HepG2 (cell line): ENCODE data around the gene PCLO. TPM values are rescaled to one million over a fixed set of nuclear protein-coding genes. Genes with fewer than 3 reads are reported as not detected.
"Not testable (repeated sequence)": the region's sequence is repeated elsewhere in the genome, so short reads cannot be mapped to it uniquely, and the experiment has no call there.

Source experiments
- ATAC-seq: fragments of 200-7000 bp; cut with Tn5 transposase; 3 replicates; pipeline ENCODE4 v1.9.1; 2020; ENCODE audit warnings: mild to moderate bottlenecking, moderate library complexity
- BruUV-seq: library from RNA; stranded (reverse); fragments of 400-500 nt; replicated peaks from 2 replicates; lab custom pipeline; 2021; lab: Mats Ljungman, UMichigan
- CTCF ChIA-PET: fragments of 300-600 bp; formaldehyde crosslinking; extraction: SDS; loops from one replicate; lab custom pipeline; 2021; ENCODE audit warnings: low total read pairs, inconsistent platforms, low intra/inter-chr PET ratio; lab: Yijun Ruan, JAX
- POLR2A ChIA-PET: fragments of 350-600 bp; sonication (Branson Sonifier 250); formaldehyde crosslinking; loops from one replicate; lab custom pipeline; 2020; ENCODE audit warnings: antibody characterized with exemption, inconsistent platforms; lab: Yijun Ruan, JAX
- DNase-seq: peaks from one replicate; pipeline ENCODE4 v3.0.0-alpha.2; 2015; ENCODE audit warnings: low spot score
- FAIRE-seq: peaks from 3 replicates; lab custom pipeline; 2011; peaks lifted over from hg19 to GRCh38; lab: Jason Lieb, UNC
- H2AFZ ChIP-seq: one replicate; pipeline ENCODE4 v1.6.1; 2011; ENCODE audit warnings: low read length, inconsistent platforms
- H3K27ac ChIP-seq: fragments of 300-600 bp; 3 replicates; pipeline ENCODE4 v1.8.0; 2011; ENCODE audit warnings: mixed run types, mild to moderate bottlenecking, mixed read lengths, low read length, inconsistent platforms; ENCODE audit not compliant: insufficient read depth; ENCODE audit errors: extremely low read length
- H3K27me3 ChIP-seq, 2 experiments: fragments of 200-600 bp in 1 of 2; 2 replicates in 1 of 2; 3 replicates in 1 of 2; pipeline versions ENCODE4 v1.6.0 to v1.8.0; 2011; ENCODE audit warnings: low read length in 2 of 2, mild to moderate bottlenecking in 2 of 2, moderate library complexity in 2 of 2, inconsistent platforms in 1 of 2; ENCODE audit not compliant: insufficient read depth in 2 of 2, control insufficient read depth in 1 of 2
- H3K36me3 ChIP-seq, 2 experiments: fragments of 200-600 bp in 1 of 2; replicated peaks in 1 of 2; 2 replicates in 1 of 2; 3 replicates in 1 of 2; pipeline versions ENCODE4 v1.5.1 to v1.8.0; 2011; ENCODE audit warnings: low read length in 2 of 2, inconsistent platforms in 1 of 2; ENCODE audit not compliant: insufficient read depth in 2 of 2, control insufficient read depth in 1 of 2
- H3K4me1 ChIP-seq: 2 replicates; pipeline ENCODE4 v1.5.1; 2012; ENCODE audit warnings: low read length, inconsistent platforms; ENCODE audit not compliant: insufficient read depth
- H3K4me2 ChIP-seq: 2 replicates; pipeline ENCODE4 v1.6.0; 2011; ENCODE audit warnings: low read depth, low read length, inconsistent platforms
- H3K4me3 ChIP-seq, 3 experiments: fragments of 200-600 bp in 1 of 3; sonication (generic), shearing (Covaris generic) in 1 of 3; replicated peaks in 1 of 3; 2 replicates each; pipeline ENCODE4 v1.5.1; 2011 to 2016; ENCODE audit warnings: low read length in 3 of 3, inconsistent platforms in 2 of 3, low read depth in 2 of 3, mild to moderate bottlenecking in 2 of 3, control low read depth in 1 of 3, mixed read lengths in 1 of 3; ENCODE audit not compliant: insufficient read depth in 1 of 3
- H3K79me2 ChIP-seq: one replicate; pipeline ENCODE4 v1.6.1; 2011; ENCODE audit warnings: low read length, inconsistent platforms; ENCODE audit not compliant: insufficient read depth
- H3K9ac ChIP-seq: 2 replicates; pipeline ENCODE4 v1.6.0; 2011; ENCODE audit warnings: mild to moderate bottlenecking, low read depth, low read length, inconsistent platforms; ENCODE audit not compliant: insufficient read depth
- H3K9me3 ChIP-seq: 2 replicates; pipeline ENCODE4 v1.5.1; 2012; ENCODE audit warnings: mild to moderate bottlenecking, low read length
- H4K20me1 ChIP-seq: 2 replicates; pipeline ENCODE4 v1.6.0; 2011; ENCODE audit warnings: inconsistent platforms, mild to moderate bottlenecking, low read length, moderate library complexity; ENCODE audit not compliant: insufficient read depth
- ATF7 ChIP-seq, 2 experiments: fragments of 450-650 bp in 1 of 2; sonication (generic) in 1 of 2; formaldehyde crosslinking in 1 of 2; IDR thresholded peaks; 2 replicates each; pipeline versions ENCODE4 v1.4.0 to v1.6.1; 2016 to 2020; ENCODE audit warnings: antibody characterized with exemption in 1 of 2, mild to moderate bottlenecking in 1 of 2, missing genetic modification reagents in 1 of 2
- USF2 ChIP-seq, 2 experiments: sonication (generic) in 1 of 2; formaldehyde crosslinking in 1 of 2; IDR thresholded peaks; 2 replicates each; pipeline versions ENCODE4 v1.5.1 to v1.6.1; 2011 to 2020; ENCODE audit warnings: borderline replicate concordance in 1 of 2, low read depth in 1 of 2, low read length in 1 of 2, mild to moderate bottlenecking in 1 of 2, missing genetic modification reagents in 1 of 2, moderate library complexity in 1 of 2
- ZNF256 ChIP-seq: sonication (generic); formaldehyde crosslinking; conservative IDR thresholded peaks from 2 replicates; pipeline ENCODE4 v1.4.0; 2020; ENCODE audit warnings: missing genetic modification reagents
- ZNF274 ChIP-seq: sonication (generic); formaldehyde crosslinking; IDR thresholded peaks from 2 replicates; pipeline ENCODE4 v1.5.1; 2020; ENCODE audit warnings: mild to moderate bottlenecking, missing genetic modification reagents
- ZNF337 ChIP-seq: sonication (generic); formaldehyde crosslinking; IDR thresholded peaks from 2 replicates; pipeline ENCODE4 v1.5.1; 2020; ENCODE audit warnings: missing genetic modification reagents, low read depth, mild to moderate bottlenecking, borderline replicate concordance
- ZNF749 ChIP-seq: sonication (generic); formaldehyde crosslinking; IDR thresholded peaks from 2 replicates; pipeline ENCODE4 v1.8.0; 2022; ENCODE audit warnings: mild to moderate bottlenecking, missing genetic modification reagents, moderate library complexity, borderline replicate concordance
- WGBS: methylation state at CpG from one replicate; pipeline ENCODE4 v1.1.6; 2017; ENCODE audit warnings: low lambda C conversion rate; 5-methylcytosine and 5-hydroxymethylcytosine counted together
- in situ Hi-C: cut with HindIII; loops from 2 replicates; pipeline ENCODE4 v1.10.0; 2017; ENCODE audit warnings: low pct_unique_long_range_greater_than_20kb; ENCODE audit not compliant: extremely low pct_ligation_motif_present
- intact Hi-C: fragments of 100-400 bp; cut with micrococcal nuclease; formaldehyde crosslinking; loops from one replicate; pipeline ENCODE4 v1.10.0; 2022; ENCODE audit not compliant: unreplicated experiment
- polyA plus RNA-seq, 8 experiments: library from polyadenylated mRNA; depleted of rRNA in 3 of 8; stranded (reverse) in 7 of 8; unstranded in 1 of 8; fragments of >200 nt; fragmentation: Illumina TruSeq in 4 of 8; extraction: Trizol in 4 of 8; gene quantifications; 2 replicates each; pipeline versions ENCODE4 v1.2.1 to v1.2.3, GENCODE V29; 2011 to 2016; ENCODE audit warnings: low read depth in 4 of 8, missing spikeins in 1 of 8, mixed read lengths in 1 of 8; ENCODE audit not compliant: insufficient read depth in 1 of 8
- total RNA-seq, 5 experiments: library from RNA; depleted of rRNA; stranded (reverse); fragments of >200 nt; fragmentation: Illumina TruSeq; extraction: Trizol; gene quantifications; 2 replicates each; pipeline ENCODE4 v1.2.3, GENCODE V29; 2016; ENCODE audit warnings: low read depth in 1 of 5

The PCLO gene
- total and polyA plus RNA-seq, 2 of the 13 experiments (the other 11 are each of a cell fraction or from before 2014, with no cell fraction given): 0.07 to 0.29 TPM

- ATAC-seq (no peak), FAIRE-seq (no peak), DNase-seq (no peak)
- Histone ChIP-seq H4K20me1 (no peaks in the 10 kb centered on the region), H2AFZ (no peak overlapping the region), H3K9me3 (no peaks in the 10 kb centered on the region), H3K4me3 (no peak overlapping the region), H3K9ac (no peak overlapping the region), H3K36me3 (no peaks in the 10 kb centered on the region), H3K4me2 (no peak overlapping the region), H3K27me3 (no peaks in the 10 kb centered on the region), H3K27ac (no peak overlapping the region), H3K79me2 (no peaks in the 10 kb centered on the region), H3K4me1 (no peaks in the 10 kb centered on the region)
- BruUV-seq: no TSS peak
- POLR2A ChIA-PET: no interaction called here
- in situ Hi-C loops: no loop called here
- TF ChIP-seq USF2 (IDR thresholded peaks at IDR 0.05; ENCODE audit: low read depth, low read length): no peak
- TF ChIP-seq USF2 (CRISPR knock-in tag; IDR thresholded peaks at IDR 0.05; ENCODE audit: borderline replicate concordance): no peak
- TF ChIP-seq ZNF256 (CRISPR knock-in tag): no peak
- no peak for TF ChIP-seq ZNF274 (CRISPR knock-in tag)
- TF ChIP-seq ZNF337 (CRISPR knock-in tag): no peak
- no peak for TF ChIP-seq ZNF749 (CRISPR knock-in tag)
- CTCF ChIA-PET: no interaction called here
- intact Hi-C loops: no loop called here
- 0% methylated on average over 2 of the region's 2 CpGs for WGBS
Measured at GRCh38 chr7:82713506-82713905, 449.2 kb downstream of the PCLO start.

- DNase-seq; H3K4me3 ChIP-seq; ATAC-seq; H4K20me1 ChIP-seq; H3K9me3 ChIP-seq; H2AFZ ChIP-seq; H3K4me2 ChIP-seq; POLR2A ChIA-PET; H3K79me2 ChIP-seq; H3K36me3 ChIP-seq; BruUV-seq; H3K27me3 ChIP-seq; H3K27ac ChIP-seq; FAIRE-seq; H3K9ac ChIP-seq; H3K4me1 ChIP-seq; CTCF ChIA-PET; intact Hi-C loops; in situ Hi-C loops; TF ChIP-seq ATF7 (CRISPR knock-in tag; IDR thresholded peaks at IDR 0.05): not testable (repeated sequence)
- TF ChIP-seq ATF7 (IDR thresholded peaks at IDR 0.05): peak; percentile 93
- 0% methylated on average over 1 of the region's 1 CpG for WGBS
Measured at GRCh38 chr7:82706344-82706743, 456.3 kb downstream of the PCLO start.
